Measurements from ENCODE around the gene CD58. TPM values are rescaled to one million over a fixed set of nuclear protein-coding genes. Genes with fewer than 3 reads are reported as not detected.
A peak's percentile ranks its signal among the peaks of the same experiment; 100 is the strongest.

Gene CD58
- total and polyA plus RNA-seq, 9 of the 15 experiments (the other 6 are each of a cell fraction or from before 2014, with no cell fraction given) = 18.1 to 113 (median 37.4) TPM

- TF ChIP-seq HMGXB4 (CRISPR knock-in tag; IDR thresholded peaks at IDR 0.05) = no peak
- peak; percentile 60; the same call in 1 of the 2 replicates for TF ChIP-seq NCOR1 (IDR thresholded peaks at IDR 0.05)
- no peak for TF ChIP-seq GABPB2 (CRISPR knock-in tag; conservative IDR thresholded peaks at IDR 0.05)
- TF ChIP-seq ESRRA (IDR thresholded peaks at IDR 0.05; ENCODE audit: borderline replicate concordance, low read depth) = no peak
- no peak for TF ChIP-seq IFI16 (CRISPR knock-in tag; IDR thresholded peaks at IDR 0.05)
- TF ChIP-seq MEF2D (tag; conservative IDR thresholded peaks at IDR 0.05; ENCODE audit: low read depth) = no peak
- TF ChIP-seq CTCFL (IDR thresholded peaks at IDR 0.05; ENCODE audit: borderline replicate concordance, insufficient read depth, low read depth, low read length, poor library complexity, severe bottlenecking) = peak; percentile 61
- TF ChIP-seq THRA (IDR thresholded peaks at IDR 0.05) = no peak
- no peak for TF ChIP-seq ADNP (tag; IDR thresholded peaks at IDR 0.05)
- no peak for TF ChIP-seq ZNF586 (CRISPR knock-in tag; conservative IDR thresholded peaks at IDR 0.05)
- no peak for TF ChIP-seq HOMEZ (CRISPR knock-in tag; IDR thresholded peaks at IDR 0.05)
- TF ChIP-seq TCF3 (CRISPR knock-in tag; IDR thresholded peaks at IDR 0.05) = peak; percentile 58
- TF ChIP-seq POLR2B (IDR thresholded peaks at IDR 0.05; ENCODE audit: low read depth, partially characterized antibody) = no peak
- TF ChIP-seq ZNF780A (CRISPR knock-in tag; IDR thresholded peaks at IDR 0.05) = no peak
- TF ChIP-seq SMARCA5 (IDR thresholded peaks at IDR 0.05) = peak; percentile 51; the same call in 1 of the 2 replicates
- no peak for TF ChIP-seq MCM7 (IDR thresholded peaks at IDR 0.05)
- TF ChIP-seq SMARCA4 (IDR thresholded peaks at IDR 0.05) = peak; percentile 57
- no peak for TF ChIP-seq ZNF282 (CRISPR knock-in tag; IDR thresholded peaks at IDR 0.05)
- no peak for TF ChIP-seq ZBTB43 (CRISPR knock-in tag; IDR thresholded peaks at IDR 0.05)
- TF ChIP-seq ZKSCAN3 (CRISPR knock-in tag; IDR thresholded peaks at IDR 0.05) = no peak
Observed at GRCh38 chr1:116471241-116471640, 99.6 kb downstream of the CD58 start (continued).
